HG03103 (cell line): Measurements from ENCODE around the gene CNOT3.
"Not testable (repeated sequence)": the region's sequence is repeated elsewhere in the genome, so short reads cannot be mapped to it uniquely, and the experiment has no call there.

Experiments
- ATAC-seq: cut with Tn5 transposase; IDR thresholded peaks from one replicate; pipeline ENCODE4 v1.9.1; 2021; ENCODE audit warnings: low read depth; ENCODE audit not compliant: unreplicated experiment

Gene CNOT3

GRCh38 chr19:54165222-54165621 lies 27.7 kb downstream of the CNOT3 start:
- ATAC-seq, result no peak

- no peak for ATAC-seq
Measured at GRCh38 chr19:54168174-54168917, 30.8 kb downstream of the CNOT3 start.

- no peak for ATAC-seq
Measured at GRCh38 chr19:54169149-54169740, 31.7 kb downstream of the CNOT3 start.

- ATAC-seq, result not testable (repeated sequence)
Measured at GRCh38 chr19:54171736-54172431, 34.3 kb downstream of the CNOT3 start.

- ATAC-seq, result no peak
Measured at GRCh38 chr19:54172471-54173358, 35.2 kb downstream of the CNOT3 start, which contains the start of gene TMC4. TSS of gene TMC4 (minus strand) at chr19:54173160. CDS start at chr19:54173117, 43 bp downstream.

GRCh38 chr19:54173359-54173699 lies 35.8 kb downstream of the CNOT3 start:
- no peak for ATAC-seq

- no peak for ATAC-seq
Measured at GRCh38 chr19:54173951-54174834, 36.6 kb downstream of the CNOT3 start.

- ATAC-seq, result no peak
Measured at GRCh38 chr19:54178581-54179261, 41.2 kb downstream of the CNOT3 start.

GRCh38 chr19:54179262-54179852 lies 41.8 kb downstream of the CNOT3 start:
- no peak for ATAC-seq

- ATAC-seq, result no peak
Measured at GRCh38 chr19:54179921-54180461, 42.4 kb downstream of the CNOT3 start.

GRCh38 chr19:54180691-54181091 lies 43.1 kb downstream of the CNOT3 start:
- no peak for ATAC-seq

GRCh38 chr19:54181894-54182293 lies 44.3 kb downstream of the CNOT3 start:
- not testable (repeated sequence) for ATAC-seq

- ATAC-seq, result no peak
Measured at GRCh38 chr19:54183431-54183830, 45.9 kb downstream of the CNOT3 start.

GRCh38 chr19:54186351-54186750 lies 48.8 kb downstream of the CNOT3 start:
- no peak for ATAC-seq

GRCh38 chr19:54186934-54187381 lies 49.4 kb downstream of the CNOT3 start:
- no peak for ATAC-seq

GRCh38 chr19:54188215-54188871 lies 50.8 kb downstream of the CNOT3 start:
- ATAC-seq, result no peak

GRCh38 chr19:54189145-54189734 lies 51.7 kb downstream of the CNOT3 start, which contains the start of gene MBOAT7:
TSS of gene MBOAT7 (minus strand) at chr19:54189580. CDS start at chr19:54188508, 1,072 bp downstream.
- peak; percentile 36 for ATAC-seq
